Measurements from ENCODE around the gene ANAPC7.
"Not testable (repeated sequence)": the region's sequence is repeated elsewhere in the genome, so short reads cannot be mapped to it uniquely, and the experiment has no call there.

Gene ANAPC7

GRCh38 chr12:110403146-110403975 is at the start of gene ANAPC7:
ANAPC7 (minus strand) TSS chr12:110403708; CDS start chr12:110403627, 81 bp downstream.
- peak; percentile 66 to 91 for DNase-seq

DNA sequence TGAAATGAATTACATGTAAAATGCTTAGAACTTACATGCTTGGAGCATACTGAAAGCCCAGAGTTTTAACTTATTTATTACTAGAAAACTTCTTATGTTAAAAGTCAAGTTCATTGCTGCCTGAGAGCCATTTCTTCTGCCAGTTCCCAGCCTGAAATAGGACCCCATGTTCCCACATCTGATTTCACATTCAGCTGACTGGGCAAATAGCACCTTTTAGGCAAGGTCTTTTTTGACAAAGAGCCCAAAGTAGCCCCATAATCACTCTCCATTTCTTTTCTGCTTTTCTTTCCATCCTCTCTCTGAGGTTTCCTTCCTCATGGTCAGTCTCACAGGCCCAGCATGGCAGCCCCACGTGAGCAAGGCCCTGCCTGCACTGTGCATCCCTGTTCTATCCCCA is 47.8 kb upstream of the ANAPC7 start:
- DNase-seq, result no peak

- DNase-seq, result peak; percentile 81 to 93
Measured at GRCh38 chr12:110449799-110450497, 46.4 kb upstream of the ANAPC7 start, which contains the start of gene ARPC3. ARPC3 (minus strand) TSS chr12:110450337; CDS start chr12:110450260, 77 bp downstream.

- no peak for DNase-seq
Measured at GRCh38 chr12:110444455-110444854, 40.9 kb upstream of the ANAPC7 start.

- no peak for DNase-seq
Measured at GRCh38 chr12:110436231-110436630, 32.7 kb upstream of the ANAPC7 start.

- no peak for DNase-seq
Measured at GRCh38 chr12:110431957-110432587, 28.6 kb upstream of the ANAPC7 start.

GRCh38 chr12:110429676-110430075 is 26.2 kb upstream of the ANAPC7 start:
- not testable (repeated sequence) for DNase-seq

GRCh38 chr12:110426406-110426805 is 22.9 kb upstream of the ANAPC7 start:
- no peak for DNase-seq

- DNase-seq, result no peak
Measured at GRCh38 chr12:110424237-110424636, 20.7 kb upstream of the ANAPC7 start.

DNA sequence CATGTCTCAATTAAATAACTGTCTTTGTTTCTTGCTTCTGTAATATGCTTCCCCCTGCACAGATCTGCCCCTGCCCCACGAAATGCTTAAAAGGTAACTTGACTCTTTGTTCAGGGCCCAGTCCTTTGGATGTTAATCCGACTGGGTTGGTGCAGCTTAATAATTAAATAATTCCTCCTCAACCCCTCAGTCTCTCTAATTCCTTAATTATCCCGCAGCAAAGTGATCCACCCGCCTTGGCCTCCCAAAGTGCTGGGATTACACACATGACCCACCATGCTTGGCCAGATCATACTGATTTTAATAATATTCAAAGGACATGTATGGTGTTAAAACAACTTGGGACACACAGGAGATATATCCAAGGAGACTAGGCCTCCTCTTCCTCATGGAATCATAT is 18.2 kb upstream of the ANAPC7 start:
- no peak for DNase-seq

- no peak for DNase-seq
Measured at GRCh38 chr12:110421159-110421661, 17.7 kb upstream of the ANAPC7 start.

DNA sequence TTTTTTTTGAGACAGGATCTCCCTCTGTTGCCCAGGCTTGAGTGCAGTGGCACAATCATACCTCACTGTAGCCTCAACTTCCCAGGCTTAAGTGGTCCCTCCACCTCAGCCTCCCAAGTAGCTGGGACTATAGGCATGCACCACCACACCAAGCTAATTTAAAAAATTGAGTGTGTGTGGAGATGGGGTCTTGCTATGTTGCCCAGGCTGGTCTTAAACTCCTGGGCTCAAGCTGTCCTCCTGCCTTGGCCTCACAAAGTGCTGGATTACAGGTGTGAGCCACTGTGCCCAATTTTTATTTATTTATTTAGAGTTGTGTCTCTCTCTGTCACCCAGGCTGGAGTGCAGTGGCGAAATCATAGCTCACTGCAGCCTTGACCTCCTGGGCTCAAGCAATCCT is 17.1 kb upstream of the ANAPC7 start:
- DNase-seq, result not testable (repeated sequence)

GRCh38 chr12:110417113-110417512 is 13.6 kb upstream of the ANAPC7 start:
- DNase-seq, result not testable (repeated sequence)

DNA sequence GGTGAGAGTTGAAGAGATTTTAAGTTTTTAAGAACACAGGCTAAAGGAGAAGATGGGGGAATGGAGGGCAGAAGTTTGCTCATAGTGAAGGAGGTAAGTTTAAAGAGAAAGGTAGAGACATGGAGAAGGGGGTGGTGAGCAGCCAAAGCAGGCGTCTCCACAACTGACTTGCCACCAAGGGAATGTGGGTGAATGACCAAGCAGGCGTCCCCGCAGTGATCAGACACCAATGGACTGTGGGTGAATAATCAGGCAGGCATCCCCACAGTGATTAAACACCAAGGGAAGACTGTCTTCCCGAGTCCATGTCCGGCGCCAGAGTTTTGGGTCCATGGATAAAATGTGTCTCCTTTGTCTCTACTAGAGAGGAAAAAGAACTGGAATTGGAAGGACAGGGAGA is 6.6 kb upstream of the ANAPC7 start:
- not testable (repeated sequence) for DNase-seq

DNA sequence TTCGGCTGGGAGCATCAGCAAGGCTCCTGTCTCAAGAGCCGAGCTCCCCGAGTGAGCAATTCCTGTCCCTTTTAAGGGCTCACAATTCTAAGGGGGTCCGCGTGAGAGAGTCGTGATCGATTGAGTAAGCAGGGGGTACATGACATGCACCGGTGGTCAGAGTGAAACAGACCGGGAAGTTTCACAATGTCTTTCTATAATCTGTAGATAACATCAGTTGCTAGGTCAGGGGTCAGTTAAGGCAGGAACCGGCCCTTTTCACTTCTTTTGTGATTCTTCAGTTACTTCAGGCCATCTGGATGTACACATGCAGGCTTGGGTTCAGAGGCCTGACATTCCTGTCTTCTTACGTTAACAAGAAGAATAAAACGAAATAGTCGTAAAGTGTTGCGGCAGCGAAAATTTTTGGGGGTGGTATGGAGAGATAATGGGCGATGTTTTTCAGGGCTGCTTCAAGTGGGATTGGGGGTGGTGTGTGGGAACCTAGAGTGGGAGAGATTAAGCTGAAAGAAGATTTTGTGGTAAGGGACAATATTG is 1.7 kb upstream of the ANAPC7 start:
- DNase-seq, result not testable (repeated sequence)

DNA sequence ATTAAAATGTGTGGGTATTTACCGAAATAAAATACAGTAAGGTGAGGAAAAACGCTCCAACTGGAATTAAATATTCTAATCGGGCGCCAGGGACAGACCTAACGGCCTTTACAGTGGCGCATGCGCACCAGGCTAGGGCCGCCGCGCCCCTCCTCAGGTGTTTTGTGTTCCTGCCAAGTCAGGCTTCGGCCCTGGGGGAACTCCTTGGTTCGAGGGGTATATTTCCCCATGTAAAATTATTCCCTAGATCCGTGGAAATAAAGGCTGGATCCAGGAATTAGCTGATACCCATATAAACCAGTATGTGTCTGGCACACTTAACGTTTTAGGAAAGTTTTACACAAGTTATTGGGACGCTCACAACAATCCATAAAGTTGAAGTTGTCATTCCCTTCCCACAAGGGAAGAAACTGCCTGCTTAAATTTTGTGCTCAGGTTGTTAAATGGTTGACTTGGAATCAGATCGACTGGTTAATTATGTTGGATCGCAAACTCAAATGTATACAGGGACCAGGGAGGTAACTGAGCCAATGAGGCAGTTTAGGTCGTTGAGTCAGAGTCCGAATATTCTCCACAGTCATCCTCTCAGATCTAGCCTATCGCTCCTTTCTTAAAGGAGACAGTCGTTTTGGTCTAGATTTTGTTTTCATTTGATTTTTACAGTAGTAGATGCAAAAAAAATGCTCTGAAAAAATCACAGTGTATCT is 621 bp upstream of the ANAPC7 start:
- DNase-seq, result peak; percentile 52 to 81

DNA sequence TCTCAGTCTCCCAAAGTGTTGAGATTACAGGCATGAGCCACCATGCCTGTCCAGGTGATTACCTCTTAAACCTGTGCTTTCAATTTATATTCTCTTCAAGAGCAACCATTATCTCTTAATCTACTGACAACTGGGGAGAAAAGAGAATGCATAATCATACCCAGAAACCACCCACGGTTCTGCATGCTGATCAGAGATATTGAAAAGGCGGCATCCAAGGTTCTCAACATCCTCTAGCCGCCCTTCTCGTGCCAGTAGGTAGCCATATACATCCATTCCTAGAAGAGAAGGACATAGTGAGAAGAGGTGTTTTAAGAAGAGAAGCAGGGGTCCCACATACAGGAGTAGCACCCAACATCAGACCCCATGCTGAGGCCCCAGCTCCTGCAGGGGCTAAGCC is 20.8 kb downstream of the ANAPC7 start:
- DNase-seq, result no peak

GRCh38 chr12:110379631-110380030 is 23.9 kb downstream of the ANAPC7 start:
- no peak for DNase-seq

DNA sequence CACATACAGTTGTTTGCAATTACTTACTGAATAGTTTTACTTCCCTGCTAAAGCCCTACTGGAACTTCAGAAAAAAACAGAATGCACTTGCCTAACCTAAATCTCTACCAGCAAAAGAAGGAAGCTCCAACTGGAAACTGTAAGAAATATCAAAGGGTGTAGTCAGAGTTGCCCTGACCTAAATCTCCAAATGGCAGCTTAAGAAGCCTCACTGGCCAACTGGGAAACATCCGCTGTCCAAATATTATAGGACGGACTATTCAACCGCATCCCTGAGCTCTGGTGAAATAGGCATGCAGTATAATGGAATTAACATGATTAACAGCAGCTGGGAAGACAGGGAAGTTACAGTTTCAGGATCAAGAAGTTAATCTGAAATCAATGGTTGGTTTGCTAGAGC is 24.3 kb downstream of the ANAPC7 start:
- no peak for DNase-seq

DNA sequence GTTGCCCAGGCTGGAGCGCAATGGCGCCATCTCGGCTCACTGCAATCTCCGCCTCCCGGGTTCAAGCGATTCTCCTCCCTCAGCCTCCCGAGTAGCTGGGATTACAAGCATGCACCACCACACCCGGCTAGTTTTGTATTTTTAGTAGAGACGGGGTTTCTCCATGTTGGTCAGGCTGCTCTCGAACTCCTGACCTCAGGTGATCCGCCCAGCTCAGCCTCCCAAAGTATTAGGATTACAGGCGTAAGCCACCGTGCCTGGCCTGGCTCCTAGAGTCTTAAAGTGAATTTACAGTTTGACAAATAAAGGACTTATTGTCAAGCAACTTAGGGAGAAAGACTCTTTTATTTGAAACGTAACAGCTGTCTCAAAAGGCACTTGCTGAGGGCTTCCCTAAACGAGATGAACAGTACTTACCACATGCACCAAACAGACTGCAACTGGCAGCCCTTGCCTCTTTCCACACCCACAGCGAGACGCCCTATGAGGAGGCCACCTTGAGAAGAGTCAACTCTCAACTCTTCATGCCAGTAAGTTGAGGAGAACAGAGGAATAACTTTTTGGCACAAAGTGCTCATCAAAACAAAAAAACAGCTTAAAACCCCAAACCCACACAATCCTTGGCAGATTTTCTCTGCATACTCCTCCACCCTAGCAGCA is 25.2 kb downstream of the ANAPC7 start:
- not testable (repeated sequence) for DNase-seq

DNA sequence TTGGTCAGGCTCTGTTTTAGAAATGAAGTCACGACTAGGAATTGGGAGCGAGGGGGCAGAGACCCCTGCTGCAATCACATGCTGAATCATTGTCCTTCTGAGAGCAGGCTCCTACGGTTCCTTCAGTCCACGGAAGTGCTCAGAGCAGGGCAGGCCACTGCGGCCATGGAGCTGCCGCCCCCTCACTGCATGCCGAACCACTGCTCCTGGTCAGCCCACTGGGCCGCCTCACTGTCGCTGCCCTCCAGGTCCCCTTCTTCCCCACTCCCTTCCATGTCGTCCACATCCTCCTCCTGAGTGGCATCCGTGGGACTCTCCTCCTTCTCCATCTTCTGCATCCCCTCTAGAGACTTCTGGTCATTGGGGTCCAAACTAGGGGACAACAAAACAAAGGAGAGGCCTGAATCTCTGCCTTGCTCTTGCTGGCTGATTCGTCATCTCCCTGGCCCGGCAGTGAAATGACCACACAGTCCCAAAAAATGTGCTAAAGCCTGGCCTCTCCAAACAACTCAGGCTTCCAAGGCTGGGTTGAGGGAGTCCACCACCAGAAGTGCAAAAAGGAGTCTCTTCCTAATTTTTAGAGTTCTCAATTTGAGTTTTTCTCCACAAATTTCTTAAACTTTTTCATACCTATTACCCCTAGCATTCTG is 29.4 kb downstream of the ANAPC7 start:
- DNase-seq, result no peak
